GM18909 (cell line): ENCODE results near the gene EPHB6.

ENCODE experiments used
- ATAC-seq: cut with Tn5 transposase; IDR thresholded peaks from one replicate; pipeline ENCODE4 v1.9.1; 2021; ENCODE audit warnings: mild to moderate bottlenecking; ENCODE audit not compliant: unreplicated experiment, poor library complexity

The EPHB6 gene

DNA sequence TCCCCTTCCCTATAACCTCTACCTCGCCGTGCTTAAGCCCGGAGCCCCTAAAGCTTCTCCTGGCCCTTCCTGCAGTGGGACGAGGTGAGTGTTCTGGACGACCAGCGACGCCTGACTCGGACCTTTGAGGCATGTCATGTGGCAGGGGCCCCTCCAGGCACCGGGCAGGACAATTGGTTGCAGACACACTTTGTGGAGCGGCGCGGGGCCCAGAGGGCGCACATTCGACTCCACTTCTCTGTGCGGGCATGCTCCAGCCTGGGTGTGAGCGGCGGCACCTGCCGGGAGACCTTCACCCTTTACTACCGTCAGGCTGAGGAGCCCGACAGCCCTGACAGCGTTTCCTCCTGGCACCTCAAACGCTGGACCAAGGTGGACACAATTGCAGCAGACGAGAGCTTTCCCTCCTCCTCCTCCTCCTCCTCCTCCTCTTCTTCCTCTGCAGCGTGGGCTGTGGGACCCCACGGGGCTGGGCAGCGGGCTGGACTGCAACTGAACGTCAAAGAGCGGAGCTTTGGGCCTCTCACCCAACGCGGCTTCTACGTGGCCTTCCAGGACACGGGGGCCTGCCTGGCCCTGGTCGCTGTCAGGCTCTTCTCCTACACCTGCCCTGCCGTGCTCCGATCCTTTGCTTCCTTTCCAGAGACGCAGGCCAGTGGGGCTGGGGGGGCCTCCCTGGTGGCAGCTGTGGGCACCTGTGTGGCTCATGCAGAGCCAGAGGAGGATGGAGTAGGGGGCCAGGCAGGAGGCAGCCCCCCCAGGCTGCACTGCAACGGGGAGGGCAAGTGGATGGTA, 9.2 kb downstream of the EPHB6 start:
- no peak for ATAC-seq

DNA sequence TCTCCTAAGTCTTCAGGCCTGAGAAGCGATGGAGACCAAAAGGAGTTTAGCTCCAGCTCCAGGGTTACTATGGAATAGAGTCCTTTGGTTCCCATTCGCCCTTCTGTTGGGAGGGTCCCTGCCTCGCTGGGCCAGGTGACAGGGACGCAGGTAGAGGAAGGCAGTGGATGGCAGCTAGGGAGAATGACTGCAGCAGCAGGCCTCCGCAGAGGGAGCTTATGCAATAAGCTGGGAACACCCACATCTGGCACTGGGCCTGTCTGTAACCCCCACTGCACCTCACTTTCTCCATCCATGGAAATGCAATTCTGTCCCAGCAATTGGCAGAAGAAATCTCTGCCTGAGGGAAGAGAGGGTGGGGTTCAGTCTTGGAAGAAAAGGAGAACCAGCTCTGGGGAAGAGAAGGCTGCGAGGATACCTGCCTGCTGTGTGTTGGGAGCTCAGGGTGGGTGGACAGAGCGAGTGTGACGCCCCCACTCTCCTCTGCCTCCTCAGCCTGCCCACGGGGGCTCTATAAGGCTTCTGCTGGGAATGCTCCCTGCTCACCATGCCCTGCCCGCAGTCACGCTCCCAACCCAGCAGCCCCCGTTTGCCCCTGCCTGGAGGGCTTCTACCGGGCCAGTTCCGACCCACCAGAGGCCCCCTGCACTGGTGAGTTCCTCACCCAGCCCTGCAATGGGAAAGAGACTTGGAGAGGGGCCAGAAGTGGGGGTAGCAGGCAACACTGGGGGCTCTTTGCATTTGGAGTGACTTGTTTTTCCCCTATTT, 10.3 kb downstream of the EPHB6 start:
- ATAC-seq = no peak

DNA sequence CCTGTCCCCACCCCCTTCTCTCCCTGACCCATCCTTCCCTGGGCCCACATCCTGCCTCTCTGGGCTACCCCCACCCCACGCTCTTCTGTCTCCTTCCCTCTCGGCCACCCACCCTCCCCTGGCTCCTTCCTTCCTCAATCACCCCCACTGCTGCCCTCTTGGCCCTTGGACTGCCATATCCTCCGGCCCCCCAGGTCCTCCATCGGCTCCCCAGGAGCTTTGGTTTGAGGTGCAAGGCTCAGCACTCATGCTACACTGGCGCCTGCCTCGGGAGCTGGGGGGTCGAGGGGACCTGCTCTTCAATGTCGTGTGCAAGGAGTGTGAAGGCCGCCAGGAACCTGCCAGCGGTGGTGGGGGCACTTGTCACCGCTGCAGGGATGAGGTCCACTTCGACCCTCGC, 10.9 kb downstream of the EPHB6 start:
- no peak for ATAC-seq

DNA sequence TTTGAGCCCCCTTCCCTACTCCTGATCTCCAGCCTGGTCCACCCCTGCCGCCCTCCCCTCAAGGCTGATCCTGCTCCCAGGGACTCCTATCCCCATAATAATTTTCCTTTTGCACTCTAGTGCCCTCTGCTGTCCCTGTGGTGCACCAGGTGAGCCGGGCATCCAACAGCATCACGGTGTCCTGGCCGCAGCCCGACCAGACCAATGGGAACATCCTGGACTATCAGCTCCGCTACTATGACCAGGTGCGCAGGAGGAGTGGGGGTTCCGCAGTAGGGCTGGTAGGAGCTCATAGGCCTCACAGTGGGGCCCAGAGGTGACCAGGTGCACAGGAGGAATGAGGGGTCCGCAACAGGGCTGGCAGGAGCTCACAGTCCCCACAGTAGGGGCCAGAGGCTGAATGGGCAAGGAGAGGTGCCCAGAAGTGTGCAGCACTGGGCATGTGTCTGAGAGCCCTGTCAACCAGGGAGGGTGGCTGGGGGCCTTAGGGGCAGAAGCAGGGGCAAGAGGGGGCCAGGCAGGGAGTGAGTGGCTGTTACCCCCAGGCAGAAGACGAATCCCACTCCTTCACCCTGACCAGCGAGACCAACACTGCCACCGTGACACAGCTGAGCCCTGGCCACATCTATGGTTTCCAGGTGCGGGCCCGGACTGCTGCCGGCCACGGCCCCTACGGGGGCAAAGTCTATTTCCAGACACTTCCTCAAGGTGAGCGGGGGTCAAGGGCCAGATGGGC, 11.7 kb downstream of the EPHB6 start:
- ATAC-seq = no peak

DNA sequence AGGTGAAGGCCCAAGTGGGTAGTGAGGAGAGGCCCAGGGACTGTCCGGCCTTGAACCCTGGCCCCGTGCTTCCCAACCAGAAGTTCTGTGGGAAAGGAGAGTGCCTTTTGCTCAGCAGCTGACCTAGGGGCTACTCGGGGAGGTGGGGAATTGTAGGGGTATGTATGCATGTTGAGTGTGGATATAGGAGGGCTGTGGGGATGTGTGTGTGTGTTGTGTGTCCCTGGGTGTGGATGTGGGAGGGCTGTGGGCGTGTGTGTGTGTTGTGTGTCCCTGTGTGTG, 12.2 kb downstream of the EPHB6 start:
- no peak for ATAC-seq

DNA sequence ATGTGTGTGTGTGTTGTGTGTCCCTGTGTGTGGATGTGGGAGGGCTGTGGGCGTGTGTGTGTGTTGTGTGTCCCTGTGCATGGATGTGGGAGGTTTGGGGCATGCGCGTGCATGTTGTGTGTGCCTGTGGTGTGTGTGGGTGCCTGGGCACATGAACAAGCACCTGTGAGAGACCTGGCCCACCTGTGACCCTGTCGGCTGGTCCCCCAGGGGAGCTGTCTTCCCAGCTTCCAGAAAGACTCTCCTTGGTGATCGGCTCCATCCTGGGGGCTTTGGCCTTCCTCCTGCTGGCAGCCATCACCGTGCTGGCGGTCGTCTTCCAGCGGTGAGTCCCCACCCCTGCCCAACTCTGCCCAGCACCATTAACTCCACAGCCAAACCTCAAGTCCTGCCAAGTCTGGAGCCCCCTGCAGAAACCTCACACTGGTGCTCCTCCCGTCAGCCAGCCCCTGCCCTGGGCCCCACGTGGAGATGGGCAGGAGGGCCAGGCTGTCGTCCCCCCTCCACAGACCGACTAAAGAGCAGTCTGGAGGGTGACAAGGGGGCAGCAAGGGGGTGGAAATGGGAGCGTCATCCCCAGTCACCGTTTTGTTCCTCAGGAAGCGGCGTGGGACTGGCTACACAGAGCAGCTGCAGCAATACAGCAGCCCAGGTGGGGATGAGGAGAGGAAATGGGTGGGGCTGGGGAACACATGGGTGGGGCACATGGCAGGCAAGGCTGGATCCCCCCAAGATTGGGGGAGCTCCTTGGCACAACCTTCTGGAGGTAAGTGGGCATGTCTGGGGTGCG, 12.7 kb downstream of the EPHB6 start:
- no peak for ATAC-seq

DNA sequence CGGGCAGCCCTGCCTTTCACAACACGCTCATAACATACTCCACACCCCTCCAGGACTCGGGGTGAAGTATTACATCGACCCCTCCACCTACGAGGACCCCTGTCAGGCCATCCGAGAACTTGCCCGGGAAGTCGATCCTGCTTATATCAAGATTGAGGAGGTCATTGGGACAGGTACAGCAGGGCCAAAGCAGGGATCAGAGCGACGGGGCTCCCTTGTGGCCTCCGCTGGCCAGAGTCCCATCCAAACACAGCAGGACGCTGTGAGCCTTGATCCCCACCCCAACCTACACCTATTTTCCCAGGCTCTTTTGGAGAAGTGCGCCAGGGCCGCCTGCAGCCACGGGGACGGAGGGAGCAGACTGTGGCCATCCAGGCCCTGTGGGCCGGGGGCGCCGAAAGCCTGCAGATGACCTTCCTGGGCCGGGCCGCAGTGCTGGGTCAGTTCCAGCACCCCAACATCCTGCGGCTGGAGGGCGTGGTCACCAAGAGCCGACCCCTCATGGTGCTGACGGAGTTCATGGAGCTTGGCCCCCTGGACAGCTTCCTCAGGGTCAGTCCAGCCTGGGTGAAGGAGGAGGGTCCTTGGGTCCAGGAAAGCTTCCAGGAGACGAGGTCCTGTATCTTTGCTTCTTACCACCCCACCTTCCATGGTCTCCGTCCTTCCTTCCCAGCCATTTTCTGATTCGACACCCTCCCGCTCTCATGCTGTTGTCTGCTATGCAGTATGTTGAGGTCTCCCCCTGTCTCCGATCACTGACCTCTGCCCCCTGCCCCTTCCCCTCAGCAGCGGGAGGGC, 13.5 kb downstream of the EPHB6 start:
- ATAC-seq = no peak

DNA sequence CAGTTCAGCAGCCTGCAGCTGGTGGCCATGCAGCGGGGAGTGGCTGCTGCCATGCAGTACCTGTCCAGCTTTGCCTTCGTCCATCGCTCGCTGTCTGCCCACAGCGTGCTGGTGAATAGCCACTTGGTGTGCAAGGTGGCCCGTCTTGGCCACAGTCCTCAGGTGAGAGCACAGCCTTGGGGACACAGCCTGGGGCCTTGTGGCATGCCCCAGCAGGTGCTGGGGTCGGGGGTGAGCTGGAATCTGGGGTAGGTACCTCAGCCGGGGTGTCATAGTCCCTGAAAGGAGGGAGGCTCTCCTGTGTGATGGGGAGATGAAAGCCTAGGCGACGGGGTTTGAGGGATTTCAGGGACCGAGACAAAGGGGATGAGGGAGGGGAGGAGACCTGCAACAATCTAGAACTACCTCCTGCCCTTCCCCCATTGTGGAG, 14.1 kb downstream of the EPHB6 start:
- ATAC-seq = no peak

DNA sequence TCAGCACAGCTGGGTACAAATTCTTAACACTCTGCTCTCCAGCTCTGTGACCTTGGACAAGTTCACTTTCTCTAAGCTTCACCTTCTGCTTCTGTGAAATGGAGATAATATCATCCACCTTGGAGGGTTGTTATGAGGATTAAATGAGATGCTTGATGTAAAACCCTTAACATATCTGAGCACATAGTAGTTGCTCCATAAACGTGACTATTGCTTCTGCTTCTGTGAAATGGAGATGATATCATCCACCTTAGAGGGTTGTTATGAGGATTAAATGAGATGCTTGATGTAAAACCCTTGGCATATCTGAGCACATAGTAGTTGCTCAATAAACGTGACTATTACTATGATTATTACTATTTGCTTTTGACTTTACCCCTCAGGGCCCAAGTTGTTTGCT, 14.6 kb downstream of the EPHB6 start:
- ATAC-seq = no peak

DNA sequence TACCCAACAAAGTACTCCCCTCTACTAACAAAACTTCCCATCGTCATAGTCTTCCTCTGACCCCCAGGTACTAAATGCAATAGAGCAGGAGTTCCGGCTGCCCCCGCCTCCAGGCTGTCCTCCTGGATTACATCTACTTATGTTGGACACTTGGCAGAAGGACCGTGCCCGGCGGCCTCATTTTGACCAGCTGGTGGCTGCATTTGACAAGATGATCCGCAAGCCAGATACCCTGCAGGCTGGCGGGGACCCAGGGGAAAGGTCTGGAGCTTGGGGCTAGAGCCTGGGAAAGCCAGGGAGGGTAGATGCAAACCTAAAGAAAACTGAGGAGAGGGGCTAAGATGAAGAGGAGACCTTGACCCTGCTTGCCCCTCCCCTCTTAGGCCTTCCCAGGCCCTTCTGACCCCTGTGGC, 15.3 kb downstream of the EPHB6 start:
- ATAC-seq = no peak

DNA sequence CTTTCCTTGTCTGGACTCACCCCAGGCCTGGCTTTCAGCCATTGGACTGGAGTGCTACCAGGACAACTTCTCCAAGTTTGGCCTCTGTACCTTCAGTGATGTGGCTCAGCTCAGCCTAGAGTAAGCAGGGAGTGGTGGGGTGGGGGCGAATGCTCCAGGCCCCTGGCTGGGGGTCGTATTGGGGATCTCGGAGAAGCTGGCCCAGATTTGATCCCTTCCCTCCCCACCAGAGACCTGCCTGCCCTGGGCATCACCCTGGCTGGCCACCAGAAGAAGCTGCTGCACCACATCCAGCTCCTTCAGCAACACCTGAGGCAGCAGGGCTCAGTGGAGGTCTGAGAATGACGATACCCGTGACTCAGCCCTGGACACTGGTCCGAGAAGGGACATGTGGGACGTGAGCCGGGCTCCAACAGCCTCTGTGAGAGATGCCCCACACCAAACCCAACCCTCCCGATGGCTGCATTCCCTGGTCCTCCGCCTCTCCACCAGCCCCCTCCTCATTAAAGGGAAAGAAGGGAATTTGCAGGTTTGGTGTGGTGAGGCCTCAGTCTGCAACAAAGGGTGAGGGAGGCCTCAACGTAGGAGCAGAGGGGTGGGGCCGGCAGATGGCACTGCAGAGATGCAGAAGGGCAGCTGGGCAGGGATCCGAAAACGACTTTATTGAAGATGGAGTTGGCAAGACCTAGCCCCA, 15.8 kb downstream of the EPHB6 start:
- ATAC-seq = no peak

DNA sequence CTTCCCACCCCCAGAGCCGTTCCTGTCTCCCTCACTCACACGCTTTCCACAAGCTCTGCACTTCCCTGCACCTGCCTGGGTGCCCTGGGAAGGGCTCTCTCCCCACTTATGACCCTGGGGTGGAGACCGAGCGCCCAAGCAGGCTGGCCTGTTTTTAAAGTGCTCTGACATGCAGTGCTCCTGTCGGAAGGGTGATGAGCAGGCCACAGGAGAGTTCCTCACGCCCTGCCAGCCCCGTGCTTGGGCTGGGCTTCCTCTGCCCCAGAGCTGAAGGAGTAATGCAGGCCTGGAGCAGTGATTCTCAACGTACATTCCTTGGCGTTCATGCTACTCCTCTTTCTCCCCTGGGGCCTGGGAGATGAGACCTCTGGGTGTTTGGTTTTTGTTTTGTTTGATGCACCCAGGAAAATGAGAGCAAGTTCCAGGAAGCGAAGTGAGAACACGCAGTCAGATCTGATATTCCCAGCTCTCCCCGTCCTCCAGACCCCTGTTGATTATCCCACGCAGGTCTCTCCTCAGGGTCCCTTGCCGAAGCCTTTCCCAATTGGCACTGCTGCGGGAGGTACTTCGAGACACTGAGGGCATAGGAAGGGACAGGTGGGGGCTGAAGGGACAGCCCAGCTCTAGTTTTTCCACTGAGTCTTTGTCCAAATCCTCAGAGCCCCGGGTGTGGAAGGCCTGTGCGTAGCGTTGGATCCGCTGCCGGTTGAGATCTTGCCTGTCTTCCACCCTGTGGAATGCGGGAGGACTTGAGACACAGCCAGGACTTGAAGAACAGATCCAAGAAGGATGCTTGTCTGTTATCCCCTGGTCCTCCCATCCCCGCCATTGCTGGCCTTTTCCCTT, 16.6 kb downstream of the EPHB6 start:
- ATAC-seq = no peak

DNA sequence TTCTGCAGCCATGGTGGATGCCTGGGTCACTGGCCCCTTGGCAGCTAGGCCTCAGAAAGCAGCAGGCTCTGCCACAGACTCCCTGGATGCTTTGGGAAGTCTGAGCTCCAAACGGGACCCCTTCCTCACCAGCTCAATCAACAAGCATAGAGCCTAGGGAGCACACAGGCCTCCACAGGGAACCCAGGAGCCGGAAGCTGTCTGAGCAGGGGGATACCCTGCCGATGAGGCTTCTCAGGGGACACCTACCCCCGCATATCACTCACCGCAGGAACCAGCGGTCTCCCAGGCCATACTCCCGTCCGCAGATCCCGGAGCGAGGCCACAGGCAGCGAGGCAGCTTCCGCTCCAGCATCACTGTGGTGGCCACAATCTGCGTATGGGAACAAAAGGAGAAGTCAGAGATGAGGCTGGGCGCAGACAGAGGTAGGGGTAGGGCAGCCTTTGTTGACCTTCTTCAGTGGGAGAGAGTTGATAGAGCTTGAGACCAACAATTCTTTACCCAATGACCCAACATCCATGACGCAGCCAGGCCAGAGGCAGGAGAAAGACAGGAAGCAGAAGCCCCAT, 17.3 kb downstream of the EPHB6 start:
- no peak for ATAC-seq

DNA sequence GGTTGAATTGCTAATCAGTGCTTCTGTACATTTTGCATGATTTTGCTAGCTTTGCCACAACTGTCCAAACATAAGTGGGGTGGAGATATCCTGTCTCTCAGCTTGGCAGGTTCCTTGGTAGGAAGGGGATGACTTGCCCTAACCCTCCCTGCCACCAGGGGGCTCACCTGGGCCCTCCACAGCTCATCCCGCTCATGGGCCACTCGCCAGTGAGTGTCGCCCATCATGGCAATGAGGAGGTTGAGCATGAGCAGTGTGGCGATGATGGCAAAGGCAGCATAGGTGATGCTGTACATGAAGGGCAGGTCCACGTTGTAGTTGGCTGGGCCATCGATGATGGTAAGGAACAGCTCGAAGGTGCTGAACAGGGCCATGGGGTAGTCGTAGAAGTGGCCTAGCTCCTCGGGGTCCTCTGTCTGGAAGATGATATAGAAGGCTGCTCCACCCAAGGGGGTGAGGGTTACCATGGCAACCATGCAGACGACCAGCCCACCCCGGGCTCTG, 18.5 kb downstream of the EPHB6 start:
- ATAC-seq = peak; percentile 68

DNA sequence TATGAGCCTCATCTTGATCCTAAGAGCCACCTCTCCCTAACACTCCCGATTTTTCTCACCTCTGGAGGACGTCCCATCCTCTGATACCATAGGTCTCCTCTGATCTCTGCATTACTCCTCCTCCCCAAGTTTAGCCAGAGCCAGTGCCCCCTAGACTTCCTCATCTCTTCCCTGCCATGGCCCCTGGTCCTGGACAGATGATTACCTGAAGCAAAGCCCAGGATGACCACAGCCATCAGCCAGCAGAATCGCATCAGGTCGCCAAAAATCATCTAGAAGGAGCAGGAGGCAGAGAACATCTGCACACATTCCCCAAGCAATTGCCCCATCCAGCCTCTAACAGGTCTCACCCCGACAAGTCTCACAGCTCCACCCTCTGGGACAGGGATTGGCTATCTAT, 19.0 kb downstream of the EPHB6 start:
- no peak for ATAC-seq

DNA sequence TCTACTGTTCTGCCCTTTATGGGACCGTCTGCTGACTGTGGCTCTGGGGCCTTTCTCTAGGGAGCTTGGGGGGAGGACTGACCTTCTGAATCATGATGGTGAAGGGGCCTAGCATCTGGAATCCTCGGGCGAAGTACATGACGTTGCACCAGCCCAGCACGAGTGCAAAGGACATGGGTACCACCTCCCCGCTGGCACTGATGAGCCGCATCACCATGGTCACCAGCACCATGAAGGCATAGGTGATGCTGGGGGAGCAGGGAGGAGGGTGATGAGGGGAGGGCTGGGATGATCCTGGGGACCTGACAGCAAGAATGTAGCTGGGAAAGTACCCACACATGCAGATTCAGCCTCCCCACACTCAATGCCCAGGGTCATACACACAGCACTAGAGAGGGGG, 19.5 kb downstream of the EPHB6 start:
- no peak for ATAC-seq

DNA sequence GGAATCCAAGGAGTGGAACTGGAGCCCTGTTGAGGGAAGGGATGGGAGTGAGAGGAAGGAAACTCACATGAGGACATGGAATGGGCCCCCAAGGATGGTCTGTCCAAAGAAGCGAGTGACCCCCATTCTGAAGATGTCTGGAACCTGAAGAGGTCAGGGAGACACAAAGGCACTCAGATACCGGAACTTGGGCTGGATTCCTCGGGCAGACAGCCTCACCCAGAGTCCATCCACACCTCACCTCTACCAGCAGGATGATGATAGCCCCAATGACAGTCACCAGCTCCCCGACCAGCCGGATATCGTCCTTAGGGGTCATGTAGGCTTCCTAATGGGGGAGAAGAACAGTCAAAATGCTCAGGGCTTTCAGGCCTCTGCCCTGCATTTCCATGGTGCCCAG, 20.0 kb downstream of the EPHB6 start:
- ATAC-seq = no peak

DNA sequence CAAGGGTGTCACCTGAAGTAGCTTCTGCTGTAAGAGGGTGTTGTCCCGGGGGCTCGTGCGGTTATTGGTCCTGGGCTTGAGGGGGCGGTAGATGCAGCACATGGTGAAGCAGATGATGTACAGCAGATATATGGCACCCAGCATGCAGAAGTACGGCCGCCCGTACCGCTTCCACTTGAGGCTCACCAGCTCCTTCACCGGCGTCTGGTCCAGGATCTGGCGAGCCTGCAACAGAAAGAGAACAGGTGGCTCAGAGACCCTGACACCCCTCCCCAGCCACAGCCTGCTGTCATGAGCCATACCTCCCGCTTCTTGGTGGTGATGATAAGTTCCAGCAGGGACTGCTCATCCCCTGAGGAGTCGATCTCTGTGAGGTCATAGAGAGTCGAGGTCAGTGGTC, 20.6 kb downstream of the EPHB6 start:
- ATAC-seq = no peak
